ENCODE data around the gene ZNF679.
"Not testable (repeated sequence)": the region's sequence is repeated elsewhere in the genome, so short reads cannot be mapped to it uniquely, and the experiment has no call there.

The ZNF679 gene

GRCh38 chr7:64228174-64228573 is at the start of gene ZNF679:
ZNF679 (plus strand) TSS chr7:64228474; CDS start chr7:64249118, 20,644 bp downstream.
- not testable (repeated sequence) for DNase-seq

DNA sequence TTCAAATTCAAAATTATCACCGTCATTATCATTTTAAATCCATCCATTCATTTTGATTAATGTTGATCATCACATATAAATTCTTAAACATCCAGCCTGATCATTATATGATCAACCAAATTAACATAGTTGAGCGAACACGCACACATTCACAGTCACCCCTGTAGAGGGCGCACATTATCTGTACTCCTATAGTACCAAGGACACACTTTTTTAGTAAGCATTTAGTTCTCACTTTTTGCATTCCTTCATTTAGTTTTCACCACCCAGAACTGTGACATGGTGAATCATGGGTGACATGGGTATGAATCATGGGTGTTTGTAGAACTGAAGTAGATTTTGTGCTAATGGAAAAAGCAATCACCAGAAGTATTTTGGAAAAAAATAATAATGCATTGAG is 47.3 kb upstream of the ZNF679 start:
- peak in 1 of 2 experiments; percentile 32 for DNase-seq

GRCh38 chr7:64181586-64181985 is 46.7 kb upstream of the ZNF679 start:
- no peak for DNase-seq

DNA sequence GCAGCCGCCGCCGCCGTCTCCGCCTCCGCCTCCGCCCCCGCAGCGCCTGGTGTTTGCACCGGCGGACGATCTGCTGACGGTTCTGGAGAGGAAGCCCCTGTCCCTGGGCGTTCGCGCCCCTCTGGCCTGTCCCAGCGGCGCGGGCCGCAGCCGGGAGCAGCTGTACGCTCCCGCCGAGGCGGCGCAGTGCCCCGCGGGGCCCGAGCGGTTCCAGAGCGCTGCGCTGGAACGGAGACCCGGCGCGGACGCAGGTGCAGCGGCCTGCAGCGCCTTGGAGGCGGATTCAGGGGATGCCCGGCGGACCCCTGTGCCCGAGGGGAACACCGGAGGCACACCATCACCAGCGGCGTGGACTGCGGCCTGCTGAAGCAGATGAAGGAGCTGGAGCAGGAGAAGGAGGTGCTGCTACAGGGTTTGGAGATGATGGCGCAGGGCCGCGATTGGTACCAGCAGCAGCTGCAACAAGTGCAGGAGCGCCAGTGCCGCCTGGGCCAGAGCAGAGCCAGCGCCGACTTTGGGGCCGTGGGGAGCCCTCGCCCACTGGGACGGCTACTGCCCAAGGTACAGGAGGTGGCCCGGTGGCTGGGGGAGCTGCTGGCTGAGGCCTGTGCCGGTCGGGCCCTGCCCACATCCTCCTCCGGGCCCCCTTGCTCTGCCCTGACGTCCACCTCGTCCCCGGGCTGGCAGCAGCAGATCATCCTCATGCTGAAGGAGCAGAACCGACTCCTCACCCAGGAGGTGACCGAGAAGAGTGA is 46.1 kb upstream of the ZNF679 start:
- no peak for DNase-seq

DNA sequence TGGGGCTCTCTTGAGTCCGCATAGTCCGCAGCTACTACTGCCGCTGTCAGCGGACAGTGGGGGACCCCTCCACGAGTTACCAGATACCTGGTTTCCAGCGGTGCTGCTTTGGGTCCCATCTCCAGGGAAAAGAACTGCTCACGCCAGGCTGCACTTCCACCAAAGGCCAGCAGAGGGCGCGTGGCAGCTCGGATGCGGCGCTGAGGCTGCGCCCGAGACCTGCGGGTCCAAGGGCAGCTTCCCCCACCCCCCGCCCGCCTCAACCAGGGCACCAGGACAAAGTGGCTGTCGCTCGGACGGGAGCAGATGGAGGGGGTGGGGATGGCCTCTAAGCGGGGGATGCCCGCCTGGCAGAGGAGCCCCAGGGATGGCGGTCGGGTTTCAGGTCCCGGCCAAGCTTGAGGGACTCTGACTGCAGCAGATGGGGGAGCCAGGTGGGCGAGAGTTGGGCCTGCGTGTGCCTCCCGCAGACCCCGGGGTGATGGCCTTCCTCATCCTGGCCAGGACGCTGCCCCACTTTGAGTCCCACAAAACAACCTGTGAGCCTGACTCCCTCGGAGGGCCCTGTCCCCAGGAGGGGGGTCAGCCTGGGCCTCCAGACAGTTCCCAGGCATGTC is 45.0 kb upstream of the ZNF679 start:
- peak in 1 of 2 experiments; percentile 39 for DNase-seq

DNA sequence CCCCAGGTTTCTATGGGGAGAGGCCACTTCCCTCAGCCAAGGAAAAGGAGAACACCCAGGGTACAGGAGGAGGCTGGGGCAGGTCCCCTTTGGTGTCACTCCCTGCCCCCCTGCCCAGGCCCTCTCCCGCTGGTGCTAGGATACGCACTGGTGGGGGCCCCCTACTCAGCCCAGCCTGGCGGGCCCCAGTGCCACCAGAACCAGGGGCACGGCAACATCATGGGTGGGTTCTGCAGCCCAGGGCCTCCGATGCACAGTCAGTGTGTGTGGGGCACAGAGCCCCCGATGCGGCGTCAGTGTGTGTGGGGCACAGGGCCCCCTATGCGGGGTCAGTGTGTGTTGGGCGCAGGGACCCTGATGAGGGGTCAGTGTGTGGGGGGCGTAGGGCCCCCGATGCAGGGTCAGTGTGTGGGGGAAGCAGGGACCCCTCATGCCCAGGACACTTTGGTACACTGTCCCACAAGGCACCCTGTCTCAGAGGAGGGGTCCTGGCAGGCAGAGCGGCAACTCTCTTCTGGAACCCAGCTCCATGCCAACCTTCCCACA is 44.4 kb upstream of the ZNF679 start:
- DNase-seq = no peak

- no peak for DNase-seq
These were observed 43.9 kb upstream of the ZNF679 start for GRCh38 chr7:64184376-64184775.

GRCh38 chr7:64187408-64187807 is 40.9 kb upstream of the ZNF679 start:
- DNase-seq = no peak

DNA sequence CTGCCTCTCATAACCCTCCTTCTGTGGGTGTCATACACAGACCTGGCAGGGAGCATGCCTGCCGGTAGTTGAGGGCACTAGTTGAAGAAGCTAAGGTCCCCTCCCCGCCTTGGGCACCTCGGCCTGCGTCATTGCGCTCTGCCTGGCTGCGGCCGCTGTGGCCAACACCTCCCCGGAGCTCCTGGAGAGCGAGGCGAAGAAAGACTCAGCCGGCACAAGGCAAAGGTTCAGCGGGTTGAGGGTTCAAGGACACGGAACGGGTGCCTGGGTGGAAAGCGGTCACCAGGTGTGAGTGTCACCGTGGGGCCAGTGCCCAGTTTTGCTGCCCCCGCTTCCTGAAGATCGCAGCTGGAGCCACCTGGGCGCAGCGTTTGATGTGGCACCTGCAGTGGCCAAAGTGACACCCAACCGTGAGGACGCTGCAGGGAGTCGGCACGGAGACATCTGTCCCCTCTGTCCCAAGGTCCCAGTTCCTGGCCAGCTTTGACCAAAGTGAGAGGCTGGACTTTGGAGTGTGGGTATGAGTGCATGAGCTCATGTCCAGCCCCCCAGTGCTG is 36.0 kb upstream of the ZNF679 start:
- no peak for DNase-seq

DNA sequence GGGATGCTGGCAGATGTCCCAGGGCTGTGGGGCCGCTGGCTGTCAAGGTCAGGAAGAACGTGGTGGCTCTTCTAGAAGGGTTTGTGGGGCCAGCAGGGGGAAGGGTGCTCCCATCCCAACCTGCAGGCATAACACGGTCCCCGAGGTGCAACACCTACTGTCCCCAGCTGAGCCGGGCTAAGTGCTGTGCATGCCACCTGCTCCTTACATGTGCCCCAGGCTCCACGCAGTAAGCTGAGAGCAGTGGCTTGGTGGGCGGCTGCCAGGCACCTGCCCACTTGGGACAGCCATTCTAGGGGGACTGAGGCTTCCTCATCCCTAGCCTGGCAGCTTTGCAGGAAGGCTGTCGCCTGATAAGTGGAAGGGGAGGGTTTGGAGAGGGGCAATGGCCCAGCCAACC is 35.5 kb upstream of the ZNF679 start:
- no peak for DNase-seq

- DNase-seq = no peak
These were observed 21.4 kb upstream of the ZNF679 start, which contains the start of gene ZNF735 for GRCh38 chr7:64206903-64207302. ZNF735 (plus strand) TSS chr7:64207203; CDS start chr7:64207203, 0 bp downstream.

DNA sequence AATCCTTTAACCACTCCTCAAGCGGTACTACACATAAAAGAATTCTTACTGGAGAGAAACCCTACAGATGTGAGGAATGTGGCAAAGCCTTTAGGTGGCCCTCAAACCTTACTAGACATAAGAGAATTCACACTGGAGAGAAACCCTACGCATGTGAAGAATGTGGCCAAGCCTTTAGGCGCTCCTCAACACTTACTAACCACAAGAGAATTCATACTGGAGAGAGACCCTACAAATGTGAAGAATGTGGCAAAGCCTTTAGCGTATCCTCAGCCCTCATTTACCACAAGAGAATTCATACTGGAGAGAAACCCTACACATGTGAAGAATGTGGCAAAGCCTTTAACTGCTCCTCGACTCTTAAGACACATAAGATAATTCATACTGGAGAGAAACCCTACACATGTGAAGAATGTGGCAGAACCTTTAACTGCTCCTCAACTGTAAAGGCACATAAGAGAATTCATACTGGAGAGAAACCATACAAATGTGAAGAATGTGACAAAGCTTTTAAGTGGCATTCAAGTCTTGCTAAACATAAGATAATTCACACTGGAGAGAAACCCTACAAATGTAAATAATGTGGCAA is 8.5 kb upstream of the ZNF679 start:
- DNase-seq = not testable (repeated sequence)

GRCh38 chr7:64223366-64223765 is 4.9 kb upstream of the ZNF679 start:
- DNase-seq = no peak

GRCh38 chr7:64266341-64266919 is 38.2 kb downstream of the ZNF679 start:
- no peak for DNase-seq

DNA sequence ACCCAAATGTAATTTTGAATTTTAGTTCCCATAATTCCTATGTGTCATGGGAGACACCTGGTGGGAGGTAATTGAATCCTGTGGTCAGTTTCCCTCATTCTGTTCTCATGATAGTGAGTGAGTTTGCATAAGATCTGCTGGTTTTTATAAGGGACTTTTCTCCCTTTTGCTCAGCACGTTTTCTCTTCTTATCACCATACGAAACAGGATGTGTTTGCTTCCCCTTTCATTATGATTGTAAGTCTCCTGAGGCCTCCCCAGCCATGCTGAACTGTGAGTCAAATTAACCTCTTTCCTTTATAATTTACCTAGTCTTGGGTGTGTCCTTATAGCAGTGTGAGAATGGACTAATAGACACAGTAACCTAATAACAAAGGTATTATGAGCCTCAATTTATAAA is 49.4 kb downstream of the ZNF679 start:
- DNase-seq = no peak

GRCh38 chr7:64294701-64295420 is 66.6 kb downstream of the ZNF679 start:
- no peak for DNase-seq

DNA sequence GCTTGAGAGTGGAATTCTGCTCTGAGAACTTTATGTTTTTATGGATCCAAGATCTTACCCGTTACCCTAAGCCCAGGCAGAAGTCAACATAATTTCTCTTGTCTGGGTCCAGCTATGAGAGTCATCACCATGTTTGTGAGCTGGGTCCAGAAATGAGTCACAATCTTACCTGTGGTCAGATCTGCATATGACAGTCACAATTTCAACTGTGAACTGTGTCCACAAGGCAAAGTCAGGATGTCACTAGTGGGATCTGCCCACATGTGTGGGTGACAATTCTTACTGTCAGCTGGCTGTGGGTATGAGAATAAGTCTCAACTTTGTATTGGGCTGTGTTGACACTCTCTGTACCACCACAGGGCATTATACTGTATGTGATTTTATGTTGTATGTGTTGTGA is 69.1 kb downstream of the ZNF679 start:
- DNase-seq = not testable (repeated sequence)

DNA sequence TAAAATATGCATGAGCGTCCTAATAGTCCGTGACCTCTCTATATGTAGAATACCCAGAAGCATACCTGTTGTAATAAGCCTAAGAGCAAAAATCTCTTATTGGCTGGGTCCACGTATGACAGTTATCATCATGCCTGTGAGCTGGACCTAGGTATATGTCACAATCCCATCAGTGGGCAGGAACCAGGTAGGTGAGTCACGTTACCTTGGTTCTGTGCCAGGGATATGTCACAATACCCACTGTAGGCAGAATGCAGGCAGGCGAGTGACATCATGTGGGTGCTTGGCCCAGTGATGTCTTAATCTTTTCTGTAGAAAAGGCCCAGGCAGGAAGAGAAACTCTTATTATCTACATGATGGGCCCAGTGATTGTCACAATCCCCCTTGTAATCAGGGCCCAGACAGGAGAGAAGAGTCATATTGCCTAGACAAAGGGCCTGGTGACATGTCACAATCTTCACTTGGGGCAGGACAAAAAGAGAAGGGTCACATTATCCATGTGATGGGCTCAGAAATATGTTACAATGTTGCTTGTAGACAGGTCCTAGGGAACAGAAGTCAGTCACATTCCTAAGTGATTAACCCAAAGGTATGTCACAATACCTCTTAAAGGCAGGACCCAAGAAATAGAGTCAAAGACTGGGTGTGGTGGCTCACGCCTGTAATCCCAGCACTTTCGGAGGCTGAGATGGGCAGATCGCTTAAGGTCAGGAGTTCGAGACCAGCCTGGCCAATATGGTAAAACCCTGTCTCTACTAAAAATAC is 72.5 kb downstream of the ZNF679 start:
- no peak for DNase-seq

DNA sequence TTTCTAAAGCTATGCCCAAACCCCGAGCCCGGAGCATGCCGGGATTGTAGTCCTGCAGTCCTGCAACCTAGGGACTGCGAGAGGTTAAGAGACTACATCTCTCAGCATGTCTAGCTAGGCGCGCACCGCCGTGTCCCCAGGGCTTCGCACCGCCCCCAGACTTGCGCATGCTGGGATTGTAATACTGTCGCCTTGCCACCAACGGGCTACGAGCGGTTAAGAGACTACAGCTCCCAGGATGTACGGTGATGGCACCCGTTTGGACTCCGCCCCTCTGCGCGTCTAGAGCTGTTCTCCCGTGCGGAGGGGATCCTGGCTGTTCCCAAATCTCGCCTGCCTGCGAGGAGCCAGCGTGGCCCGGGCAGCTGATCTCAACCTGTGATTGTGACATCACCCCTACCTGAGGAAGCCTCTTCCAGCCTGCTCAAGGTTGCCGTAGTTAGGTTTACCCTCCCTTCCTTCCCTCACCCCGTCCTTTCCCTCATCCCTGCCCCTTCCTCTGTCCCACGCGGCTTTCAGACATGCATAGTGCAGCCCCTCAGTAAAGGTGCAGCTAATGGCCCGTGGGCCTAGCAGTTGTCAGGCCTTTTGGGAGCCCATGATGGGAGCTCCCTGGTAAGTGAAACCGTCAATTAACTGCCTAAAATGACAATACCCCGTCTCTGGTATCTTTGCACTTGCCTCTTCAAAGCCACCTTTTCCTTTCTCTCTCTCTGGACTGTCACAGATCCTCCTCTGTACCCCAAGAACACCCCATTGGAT is 79.2 kb downstream of the ZNF679 start:
- DNase-seq = peak; percentile 92 to 95

DNA sequence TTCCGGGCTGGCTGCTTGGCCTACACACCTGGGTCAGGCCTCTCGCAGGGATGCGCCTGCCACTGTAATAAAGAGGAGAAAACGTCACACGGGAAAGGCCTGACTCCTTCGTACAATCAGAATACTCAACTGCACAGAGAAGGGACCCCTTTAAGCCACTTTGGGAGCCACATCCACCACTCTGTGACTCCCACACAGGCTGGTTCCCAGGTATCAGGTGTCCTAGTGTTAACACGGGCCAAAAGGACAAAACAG is 79.7 kb downstream of the ZNF679 start:
- no peak for DNase-seq

DNA sequence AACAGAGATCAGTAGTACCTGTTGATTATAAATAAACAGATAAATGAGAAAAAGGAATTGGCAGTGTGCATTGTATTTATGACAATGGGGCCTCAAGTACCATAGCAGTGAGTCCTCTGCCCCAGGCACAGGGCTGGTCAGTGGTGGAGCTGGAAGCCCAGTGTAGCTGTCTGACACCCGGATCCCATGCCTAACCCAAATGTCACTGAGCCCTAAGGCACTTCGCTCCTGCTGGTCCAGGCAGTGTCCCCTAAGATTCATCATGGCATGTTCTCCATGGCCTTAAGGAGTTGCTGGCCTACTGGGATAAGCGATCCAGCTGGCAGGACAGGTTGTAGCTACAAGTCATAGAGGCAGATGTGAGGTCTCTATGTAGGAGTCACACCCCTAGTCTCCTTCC is 82.2 kb downstream of the ZNF679 start:
- no peak for DNase-seq
